Smooth muscle cell (in vitro differentiated cells): Measurements from ENCODE around the gene NNT. TPM values are rescaled to one million over a fixed set of nuclear protein-coding genes. Genes with fewer than 3 reads are reported as not detected.

Source experiments
- DNase-seq: peaks from one replicate; lab custom pipeline; 2025; ENCODE audit not compliant: unreplicated experiment; lab: John Stamatoyannopoulos, UW
- H2AFZ ChIP-seq: fragments of 200-600 bp; sonication (generic); 2 replicates; pipeline ENCODE4 v1.6.0; 2016; ENCODE audit warnings: antibody characterized with exemption, low read depth, mild to moderate bottlenecking
- H3F3A ChIP-seq: fragments of 200-600 bp; sonication (generic); 2 replicates; pipeline ENCODE4 v1.6.0; 2017; ENCODE audit warnings: antibody characterized with exemption, low read depth
- H3K27ac ChIP-seq: fragments of 200-600 bp; sonication (generic); 2 replicates; pipeline ENCODE4 v1.5.1; 2016; ENCODE audit warnings: low read depth, mild to moderate bottlenecking
- H3K27me3 ChIP-seq: fragments of 200-600 bp; sonication (generic); 2 replicates; pipeline ENCODE4 v1.6.1; 2016; ENCODE audit warnings: low read depth, mild to moderate bottlenecking
- H3K36me3 ChIP-seq: fragments of 200-600 bp; sonication (generic); 2 replicates; pipeline ENCODE4 v1.5.1; 2016; ENCODE audit warnings: low read depth
- H3K4me1 ChIP-seq: fragments of 200-600 bp; sonication (generic); 2 replicates; pipeline ENCODE4 v1.5.1; 2016; ENCODE audit warnings: low read depth
- H3K4me2 ChIP-seq: fragments of 200-600 bp; sonication (generic); 2 replicates; pipeline ENCODE4 v1.6.0; 2016; ENCODE audit warnings: mild to moderate bottlenecking
- H3K4me3 ChIP-seq: fragments of 200-600 bp; sonication (generic); 2 replicates; pipeline ENCODE4 v1.5.1; 2016; ENCODE audit warnings: mild to moderate bottlenecking
- H3K79me2 ChIP-seq: fragments of 200-600 bp; sonication (generic); 2 replicates; pipeline ENCODE4 v1.6.0; 2016; ENCODE audit warnings: low read depth, mild to moderate bottlenecking
- H3K9ac ChIP-seq: fragments of 200-600 bp; sonication (generic); 2 replicates; pipeline ENCODE4 v1.6.0; 2016; ENCODE audit warnings: low read depth
- H3K9me3 ChIP-seq: fragments of 200-600 bp; sonication (generic); replicated peaks from 2 replicates; pipeline ENCODE4 v1.5.1; 2016; ENCODE audit warnings: low read depth
- H4K20me1 ChIP-seq: fragments of 200-600 bp; sonication (generic); 2 replicates; pipeline ENCODE4 v1.6.0; 2016; ENCODE audit warnings: low read depth
- WGBS: methylation state at CpG from one replicate; pipeline ENCODE4 v1.1.7; 2016; ENCODE audit warnings: low lambda C conversion rate; 5-methylcytosine and 5-hydroxymethylcytosine counted together
- polyA plus RNA-seq: library from polyadenylated mRNA; unstranded; fragments of >200 nt; fragmentation: Nextera tagmentation; extraction: Ambion mirVana; gene quantifications from 2 replicates; pipeline ENCODE4 v1.2.1, GENCODE V29; 2016
- total RNA-seq: library from RNA; depleted of rRNA; stranded (reverse); fragments of >200 nt; gene quantifications from 2 replicates; pipeline ENCODE4 v1.2.3, GENCODE V29; 2014
- TF ChIP-seq, protein P1 (sequence below): fragments of 200-600 bp; sonication (generic); IDR thresholded peaks from 2 replicates; pipeline ENCODE4 v1.5.1; 2017; ENCODE audit warnings: borderline replicate concordance, mild to moderate bottlenecking, antibody characterized with exemption; ENCODE audit not compliant: insufficient read depth, poor library complexity, severe bottlenecking

NNT gene
- total and polyA plus RNA-seq, 2 experiments from 2014 or later, result 26.8 to 49.8 TPM

- TF ChIP-seq, protein P1, sequence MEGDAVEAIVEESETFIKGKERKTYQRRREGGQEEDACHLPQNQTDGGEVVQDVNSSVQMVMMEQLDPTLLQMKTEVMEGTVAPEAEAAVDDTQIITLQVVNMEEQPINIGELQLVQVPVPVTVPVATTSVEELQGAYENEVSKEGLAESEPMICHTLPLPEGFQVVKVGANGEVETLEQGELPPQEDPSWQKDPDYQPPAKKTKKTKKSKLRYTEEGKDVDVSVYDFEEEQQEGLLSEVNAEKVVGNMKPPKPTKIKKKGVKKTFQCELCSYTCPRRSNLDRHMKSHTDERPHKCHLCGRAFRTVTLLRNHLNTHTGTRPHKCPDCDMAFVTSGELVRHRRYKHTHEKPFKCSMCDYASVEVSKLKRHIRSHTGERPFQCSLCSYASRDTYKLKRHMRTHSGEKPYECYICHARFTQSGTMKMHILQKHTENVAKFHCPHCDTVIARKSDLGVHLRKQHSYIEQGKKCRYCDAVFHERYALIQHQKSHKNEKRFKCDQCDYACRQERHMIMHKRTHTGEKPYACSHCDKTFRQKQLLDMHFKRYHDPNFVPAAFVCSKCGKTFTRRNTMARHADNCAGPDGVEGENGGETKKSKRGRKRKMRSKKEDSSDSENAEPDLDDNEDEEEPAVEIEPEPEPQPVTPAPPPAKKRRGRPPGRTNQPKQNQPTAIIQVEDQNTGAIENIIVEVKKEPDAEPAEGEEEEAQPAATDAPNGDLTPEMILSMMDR, result no peak
- Histone ChIP-seq H2AFZ (no peak overlapping the region), H3K27me3 (no peaks in the 10 kb centered on the region), H3K27ac (no peak overlapping the region), H3K4me2 (no peak overlapping the region), H3K9me3 (no peaks in the 10 kb centered on the region), H3K36me3 (no peaks in the 10 kb centered on the region), H3K4me3 (no peak overlapping the region), H3K79me2 (no peaks in the 10 kb centered on the region), H3K4me1 (no peaks in the 10 kb centered on the region), H3F3A (no peaks in the 10 kb centered on the region), H4K20me1 (no peaks in the 10 kb centered on the region), H3K9ac (no peak overlapping the region)
- no peak for DNase-seq
These were observed 71.6 kb downstream of the NNT start for GRCh38 chr5:43674536-43674935.

- Histone ChIP-seq H3K36me3 (no peaks in the 10 kb centered on the region), H3K4me3 (no peak overlapping the region), H3K27ac (no peak overlapping the region), H3K4me2 (no peak overlapping the region), H3K27me3 (no peaks in the 10 kb centered on the region), H2AFZ (no peak overlapping the region), H3F3A (no peaks in the 10 kb centered on the region), H3K79me2 (no peaks in the 10 kb centered on the region), H3K4me1 (no peaks in the 10 kb centered on the region), H4K20me1 (no peaks in the 10 kb centered on the region), H3K9ac (no peak overlapping the region), H3K9me3 (no peaks in the 10 kb centered on the region)
- TF ChIP-seq, protein P1, result no peak
- DNase-seq, result no peak
- 100% methylated on average over 3 of the region's 3 CpGs for WGBS
These were observed 72.4 kb downstream of the NNT start for GRCh38 chr5:43675357-43675756.

DNA sequence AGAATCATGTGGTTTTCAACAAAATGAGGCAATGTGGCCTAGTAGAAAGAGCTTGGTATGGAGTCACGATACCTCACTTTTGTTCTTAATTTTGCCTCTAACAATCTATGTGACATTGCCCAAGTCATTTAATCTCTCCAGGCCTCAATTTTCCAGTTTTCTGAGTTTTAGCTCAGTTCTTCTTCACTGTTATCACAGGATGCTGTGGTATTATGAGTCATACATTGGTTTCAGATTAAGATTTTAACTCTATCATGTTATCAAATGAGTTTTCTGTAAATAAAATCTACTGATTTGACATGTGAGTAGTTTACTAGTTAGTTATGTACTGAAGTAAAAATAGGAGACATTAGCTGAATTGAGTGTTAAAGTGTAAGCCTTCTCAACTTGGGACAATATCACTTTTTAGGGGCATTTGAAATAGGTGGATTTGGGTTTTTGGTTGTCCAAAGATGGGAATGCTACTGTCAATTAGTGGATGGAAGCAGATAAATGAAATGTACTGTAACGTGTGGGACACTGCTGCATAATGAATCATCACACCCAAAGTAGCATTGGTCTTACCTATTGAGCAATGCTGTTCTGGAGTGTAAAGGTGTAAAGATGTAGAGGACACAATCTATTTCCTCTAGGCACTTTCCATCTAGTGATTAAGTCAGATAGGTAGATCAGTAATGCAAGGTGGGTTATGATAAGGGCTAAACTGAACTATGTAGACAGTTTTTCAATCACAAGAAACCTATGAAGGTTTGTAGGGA lies 73.3 kb downstream of the NNT start:
- H3K27me3 ChIP-seq, result no peaks in the 10 kb centered on the region
- H3K4me1 ChIP-seq, result no peaks in the 10 kb centered on the region
- DNase-seq, result no peak
- no peaks in the 10 kb centered on the region for H3K79me2 ChIP-seq
- no peak overlapping the region for H3K4me2 ChIP-seq
- 86% methylated on average over 2 of the region's 2 CpGs for WGBS
- H3K36me3 ChIP-seq, result no peaks in the 10 kb centered on the region
- no peak overlapping the region for H3K9ac ChIP-seq
- no peak overlapping the region for H3K4me3 ChIP-seq
- H3K9me3 ChIP-seq, result no peaks in the 10 kb centered on the region
- H4K20me1 ChIP-seq, result no peaks in the 10 kb centered on the region
- H2AFZ ChIP-seq, result no peak overlapping the region
- TF ChIP-seq, protein P1, result no peak
- H3K27ac ChIP-seq, result no peak overlapping the region
- no peaks in the 10 kb centered on the region for H3F3A ChIP-seq

DNA sequence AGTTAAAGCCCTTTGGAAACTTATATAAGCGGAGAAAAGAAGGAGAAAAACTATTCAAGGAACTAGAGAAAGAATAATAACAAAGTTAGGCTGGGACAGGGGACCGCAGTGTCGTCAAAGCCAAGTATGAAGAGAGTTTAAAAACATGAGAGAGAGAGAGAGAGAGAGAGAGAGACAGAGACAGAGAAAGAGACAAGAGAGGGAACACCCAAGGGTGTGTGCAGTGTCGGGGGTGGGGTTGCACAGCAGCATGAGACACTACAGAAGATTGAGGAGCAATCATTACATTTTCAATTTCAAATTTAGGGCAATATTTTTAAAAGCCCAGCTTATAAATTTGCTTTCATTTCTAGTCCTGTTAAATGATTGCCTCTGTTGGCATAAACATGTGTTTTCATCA lies 74.3 kb downstream of the NNT start:
- H3F3A ChIP-seq, result no peaks in the 10 kb centered on the region
- TF ChIP-seq, protein P1, result no peak

More for the DNA sequence above, 74.3 kb downstream of the NNT start:
- H3K79me2 ChIP-seq, result no peaks in the 10 kb centered on the region
- 96% methylated on average over 4 of the region's 4 CpGs for WGBS
- H3K27me3 ChIP-seq, result no peaks in the 10 kb centered on the region
- no peaks in the 10 kb centered on the region for H3K9me3 ChIP-seq
- no peak overlapping the region for H3K9ac ChIP-seq
- no peaks in the 10 kb centered on the region for H3K4me1 ChIP-seq
- no peaks in the 10 kb centered on the region for H4K20me1 ChIP-seq
- no peak overlapping the region for H3K4me2 ChIP-seq
- H2AFZ ChIP-seq, result no peak overlapping the region
- H3K4me3 ChIP-seq, result no peak overlapping the region
- H3K27ac ChIP-seq, result no peak overlapping the region
- no peak for DNase-seq
- no peaks in the 10 kb centered on the region for H3K36me3 ChIP-seq
